GM12875 (cell line): Measurements from ENCODE around the gene SPNS2.

ENCODE experiments used
- H3K4me3 ChIP-seq: one replicate; pipeline ENCODE4 v1.5.1; 2011; ENCODE audit warnings: low read depth, low read length, control low read depth
- CTCF ChIP-seq: IDR thresholded peaks from 2 replicates; pipeline ENCODE4 v1.5.1; 2011; ENCODE audit warnings: low read depth, mild to moderate bottlenecking, control low read depth, inconsistent platforms, low read length, moderate library complexity, borderline replicate concordance; ENCODE audit not compliant: insufficient read depth

Gene SPNS2

GRCh38 chr17:4465786-4466185, 32.9 kb upstream of the SPNS2 start:
- no peak for TF ChIP-seq CTCF
- no peak overlapping the region for H3K4me3 ChIP-seq

GRCh38 chr17:4467287-4467686, 31.4 kb upstream of the SPNS2 start:
- TF ChIP-seq CTCF = no peak
- no peak overlapping the region for H3K4me3 ChIP-seq

GRCh38 chr17:4469552-4469951, 29.1 kb upstream of the SPNS2 start:
- TF ChIP-seq CTCF = no peak

GRCh38 chr17:4472286-4472685, 26.4 kb upstream of the SPNS2 start:
- TF ChIP-seq CTCF = no peak
- no peak overlapping the region for H3K4me3 ChIP-seq

More at GRCh38 chr17:4469552-4469951, 29.1 kb upstream of the SPNS2 start:
- H3K4me3 ChIP-seq = no peak overlapping the region

- H3K4me3 ChIP-seq = no peak overlapping the region
- no peak for TF ChIP-seq CTCF
These were observed 24.6 kb upstream of the SPNS2 start for GRCh38 chr17:4474093-4474492.

GRCh38 chr17:4475001-4475400, 23.7 kb upstream of the SPNS2 start:
- no peak overlapping the region for H3K4me3 ChIP-seq
- no peak for TF ChIP-seq CTCF

GRCh38 chr17:4475463-4475862, 23.2 kb upstream of the SPNS2 start:
- H3K4me3 ChIP-seq = no peak overlapping the region
- no peak for TF ChIP-seq CTCF
